Measurements from ENCODE around the gene GRIK3. TPM values are rescaled to one million over a fixed set of nuclear protein-coding genes. Genes with fewer than 3 reads are reported as not detected.
"Not testable (repeated sequence)": the region's sequence is repeated elsewhere in the genome, so short reads cannot be mapped to it uniquely, and the experiment has no call there.

The GRIK3 gene
- total RNA-seq, 1 donor from 2014 or later = not detected

DNA sequence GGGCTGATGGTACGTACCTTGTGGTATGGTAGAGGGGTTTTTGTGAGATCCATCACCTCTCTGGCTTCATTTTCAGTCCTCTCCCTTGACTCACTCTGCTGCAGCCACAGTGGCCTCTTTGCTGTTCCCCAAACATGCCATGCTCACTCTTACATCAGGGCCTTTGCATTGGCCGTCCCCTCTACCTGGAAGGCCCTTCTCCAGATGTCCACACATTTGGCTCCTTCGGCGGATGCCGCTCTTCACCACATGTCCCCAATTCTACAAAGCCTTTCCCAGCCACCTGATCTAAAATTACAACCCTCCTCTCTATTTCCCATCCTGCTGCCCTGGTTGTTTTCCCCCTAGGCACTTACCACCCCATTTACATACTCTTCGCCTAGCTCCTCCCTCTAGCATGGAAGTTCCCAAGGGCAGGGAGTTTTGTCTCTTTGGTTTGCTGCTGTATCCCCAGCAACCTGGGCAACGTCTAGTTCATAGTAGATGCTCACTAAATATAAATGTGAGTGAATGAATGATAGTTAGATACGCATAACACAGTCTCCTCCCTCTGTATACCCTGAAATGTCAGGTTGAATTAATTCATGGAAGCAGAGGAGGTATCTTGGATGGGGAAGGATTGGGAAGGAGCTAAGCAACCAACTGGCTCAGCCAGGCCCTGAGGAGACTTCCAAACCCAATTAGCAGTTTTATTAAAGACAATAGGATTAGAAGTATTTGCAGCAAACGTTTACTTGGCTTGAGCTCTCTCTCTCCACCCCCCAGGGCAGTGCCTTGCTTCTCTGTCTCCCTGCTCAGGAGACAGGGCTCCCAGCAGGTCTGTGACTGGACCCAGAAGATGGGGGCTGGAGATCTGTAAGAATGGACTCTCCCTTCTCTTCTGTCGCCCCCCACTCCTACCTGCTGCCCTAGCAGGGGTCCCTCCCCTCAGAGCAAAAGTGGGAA is 264.2 kb downstream of the GRIK3 start:
- Mint-ChIP-seq H3K9me3 (no peaks in the 10 kb centered on the region), H3K27ac (no peak overlapping the region), H3K36me3 (ENCODE audit: low read depth) (no peaks in the 10 kb centered on the region), H3K27me3 (peaks cover 25% of the 10 kb centered on the region), H3K4me1 (no peaks in the 10 kb centered on the region), H3K4me3 (no peak overlapping the region)
- intact Hi-C loops (cut with micrococcal nuclease) = no loop called here
- DNase-seq = no peak

DNA sequence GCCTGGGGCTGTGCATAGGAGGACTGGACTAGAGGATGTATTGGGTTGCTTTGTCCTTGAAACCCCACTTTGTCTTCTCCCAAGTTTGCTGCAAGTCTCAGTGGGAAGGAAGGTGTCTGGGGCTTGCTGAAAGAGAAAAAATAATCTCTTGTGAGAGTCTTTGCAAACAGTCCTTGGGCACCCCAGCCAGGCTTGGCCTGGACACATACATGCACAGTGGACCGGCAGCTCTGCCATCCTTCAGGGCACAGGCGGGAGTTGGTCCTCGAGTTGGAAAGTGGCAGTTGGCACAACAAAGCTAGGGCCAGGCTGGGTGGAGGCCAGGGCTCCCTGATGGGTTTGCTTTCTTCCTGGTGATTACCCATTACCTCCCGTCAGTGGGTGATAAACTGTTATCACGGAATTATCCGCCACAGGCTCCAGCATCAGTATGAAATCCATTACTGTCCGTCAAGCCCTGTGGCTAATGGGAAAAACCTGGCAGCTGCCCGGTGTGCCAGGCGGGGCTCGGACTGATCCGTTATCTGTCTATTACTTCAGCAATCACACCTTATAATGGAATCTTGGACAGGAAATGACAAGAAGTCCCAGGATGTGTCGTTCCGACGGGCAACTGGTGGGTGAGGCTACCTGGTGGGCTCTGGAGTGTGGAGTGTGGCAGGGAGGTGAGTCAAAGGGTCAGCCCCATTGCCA is 265.7 kb downstream of the GRIK3 start:
- intact Hi-C loops (cut with micrococcal nuclease) = no loop called here
- Mint-ChIP-seq H3K36me3 (ENCODE audit: low read depth) (no peaks in the 10 kb centered on the region), H3K4me1 (no peaks in the 10 kb centered on the region), H3K27me3 (peaks cover 24% of the 10 kb centered on the region), H3K27ac (no peak overlapping the region), H3K9me3 (no peaks in the 10 kb centered on the region), H3K4me3 (no peak overlapping the region)
- DNase-seq = no peak

DNA sequence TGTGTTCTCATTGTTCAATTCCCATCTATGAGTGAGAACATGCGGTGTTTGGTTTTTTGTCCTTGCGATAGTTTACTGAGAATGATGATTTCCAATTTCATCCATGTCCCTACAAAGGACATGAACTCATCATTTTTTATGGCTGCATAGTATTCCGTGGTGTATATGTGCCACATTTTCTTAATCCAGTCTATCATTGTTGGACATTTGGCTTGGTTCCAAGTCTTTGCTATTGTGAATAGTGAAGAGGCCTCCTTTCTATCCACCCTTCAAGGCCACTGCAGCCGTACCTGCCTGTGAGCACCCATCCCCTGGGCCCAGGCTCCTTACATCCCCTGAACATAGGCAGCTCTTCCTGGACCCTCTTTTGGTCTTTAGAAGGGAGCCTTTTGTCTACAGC is 266.9 kb downstream of the GRIK3 start:
- H3K4me3 Mint-ChIP-seq; intact Hi-C loops (cut with micrococcal nuclease); H3K36me3 Mint-ChIP-seq (ENCODE audit: low read depth); H3K9me3 Mint-ChIP-seq; DNase-seq; H3K27ac Mint-ChIP-seq; H3K4me1 Mint-ChIP-seq: not testable (repeated sequence)
- H3K27me3 Mint-ChIP-seq = peaks cover 19% of the 10 kb centered on the region

DNA sequence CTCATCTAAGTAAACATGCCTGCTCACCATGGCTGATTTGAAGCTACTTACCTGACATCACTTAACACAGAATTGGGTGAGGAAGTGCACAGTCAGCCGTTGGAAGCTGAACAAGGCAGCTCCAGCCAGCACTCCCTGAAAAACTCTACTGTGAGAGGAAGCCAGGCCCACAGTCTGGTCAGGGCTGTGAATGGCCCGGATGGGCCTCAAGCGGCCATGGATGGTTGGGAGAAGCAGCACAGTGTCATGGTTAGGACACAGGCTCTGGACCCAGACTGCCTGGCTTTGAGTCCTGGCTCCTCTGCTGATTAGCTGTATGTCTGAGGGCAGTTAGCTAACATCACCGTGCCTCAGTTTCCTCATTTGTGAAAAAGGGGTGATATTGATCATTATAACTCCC is 267.8 kb downstream of the GRIK3 start:
- no peak overlapping the region for H3K4me3 Mint-ChIP-seq
- DNase-seq = no peak
- peaks cover 14% of the 10 kb centered on the region for H3K27me3 Mint-ChIP-seq
- no peaks in the 10 kb centered on the region for H3K9me3 Mint-ChIP-seq
- no peaks in the 10 kb centered on the region for H3K4me1 Mint-ChIP-seq
- no peaks in the 10 kb centered on the region for H3K36me3 Mint-ChIP-seq (ENCODE audit: low read depth)
- H3K27ac Mint-ChIP-seq = no peak overlapping the region
- intact Hi-C loops (cut with micrococcal nuclease) = no loop called here

DNA sequence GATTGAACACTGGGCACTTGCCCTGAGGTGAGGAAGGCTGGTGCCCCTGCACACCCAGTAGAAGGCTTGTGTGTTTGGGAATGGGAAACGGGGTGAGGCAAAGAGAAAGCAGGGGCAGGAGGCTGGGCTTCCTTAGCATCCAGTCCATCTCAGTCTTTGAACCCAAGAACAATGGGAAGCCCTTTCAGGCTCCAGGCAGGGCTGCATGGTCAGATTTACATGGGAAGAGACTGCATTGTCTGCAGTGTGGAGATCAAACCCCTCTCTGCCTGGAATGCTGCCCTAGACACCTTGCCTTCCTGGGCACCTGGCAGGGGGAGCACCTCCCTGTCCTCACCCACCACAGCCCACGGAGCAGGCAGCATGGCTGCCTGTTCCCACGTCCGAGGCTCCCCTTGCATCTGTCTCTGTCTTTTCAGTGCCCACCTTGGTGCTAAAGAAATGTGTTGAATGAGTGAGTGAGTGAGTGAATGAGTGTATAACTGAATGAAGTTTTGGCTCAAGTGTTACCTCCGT is 268.5 kb downstream of the GRIK3 start:
- H3K4me3 Mint-ChIP-seq = no peak overlapping the region
- H3K4me1 Mint-ChIP-seq = no peaks in the 10 kb centered on the region
- no peak for DNase-seq
- H3K27ac Mint-ChIP-seq = no peak overlapping the region
- no peaks in the 10 kb centered on the region for H3K36me3 Mint-ChIP-seq (ENCODE audit: low read depth)
- H3K27me3 Mint-ChIP-seq = peaks cover 8% of the 10 kb centered on the region
- intact Hi-C loops (cut with micrococcal nuclease) = no loop called here
- no peaks in the 10 kb centered on the region for H3K9me3 Mint-ChIP-seq

DNA sequence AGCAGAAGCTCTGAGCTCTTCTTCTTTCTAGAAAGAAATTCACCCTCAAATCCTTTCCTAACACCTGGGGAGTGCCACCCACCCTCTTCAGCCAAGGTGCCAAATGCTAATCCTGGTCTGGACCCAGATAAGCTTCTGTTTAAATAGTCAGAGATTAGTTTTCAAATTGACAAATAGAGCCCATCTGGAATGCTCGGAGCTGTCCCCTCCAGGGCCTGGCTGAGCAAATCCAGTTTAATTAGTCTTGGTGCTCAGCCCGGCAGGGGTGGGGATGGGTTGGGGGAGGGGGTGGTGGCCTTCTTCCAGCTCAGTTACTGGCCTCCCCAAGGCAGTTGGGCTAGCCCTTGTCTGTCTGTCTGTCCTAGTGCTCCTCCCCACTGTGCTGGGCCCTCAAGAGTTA is 269.5 kb downstream of the GRIK3 start:
- Mint-ChIP-seq H3K4me1 (no peaks in the 10 kb centered on the region), H3K9me3 (no peaks in the 10 kb centered on the region), H3K27ac (no peak overlapping the region), H3K36me3 (ENCODE audit: low read depth) (no peaks in the 10 kb centered on the region), H3K4me3 (no peak overlapping the region), H3K27me3 (peaks cover under 1% of the 10 kb centered on the region)
- intact Hi-C loops (cut with micrococcal nuclease) = no loop called here
- no peak for DNase-seq

DNA sequence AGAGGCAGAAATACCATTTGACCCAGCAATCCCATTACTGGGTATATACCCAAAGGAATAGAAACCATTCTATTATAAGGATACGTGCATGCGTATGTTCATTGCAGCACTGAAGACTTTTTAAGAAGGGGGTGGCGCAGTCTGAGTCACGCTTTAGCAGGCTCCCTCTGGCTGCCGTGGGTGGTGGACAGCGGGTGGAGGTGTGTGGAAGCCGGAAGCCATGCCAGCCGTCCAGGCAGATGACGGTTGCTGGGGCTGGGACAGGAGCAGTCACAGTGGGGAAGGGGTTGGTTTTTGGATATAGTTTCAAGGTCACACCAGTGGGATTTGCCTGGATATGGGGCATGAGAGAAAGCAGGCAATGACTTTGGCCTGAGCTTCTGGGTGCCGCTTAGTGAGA is 270.5 kb downstream of the GRIK3 start:
- intact Hi-C loops (cut with micrococcal nuclease) = no loop called here
- no peaks in the 10 kb centered on the region for H3K9me3 Mint-ChIP-seq
- H3K36me3 Mint-ChIP-seq (ENCODE audit: low read depth) = no peaks in the 10 kb centered on the region
- no peak overlapping the region for H3K27ac Mint-ChIP-seq
- no peak overlapping the region for H3K4me3 Mint-ChIP-seq
- H3K4me1 Mint-ChIP-seq = no peaks in the 10 kb centered on the region
- no peak for DNase-seq
- H3K27me3 Mint-ChIP-seq = no peaks in the 10 kb centered on the region

DNA sequence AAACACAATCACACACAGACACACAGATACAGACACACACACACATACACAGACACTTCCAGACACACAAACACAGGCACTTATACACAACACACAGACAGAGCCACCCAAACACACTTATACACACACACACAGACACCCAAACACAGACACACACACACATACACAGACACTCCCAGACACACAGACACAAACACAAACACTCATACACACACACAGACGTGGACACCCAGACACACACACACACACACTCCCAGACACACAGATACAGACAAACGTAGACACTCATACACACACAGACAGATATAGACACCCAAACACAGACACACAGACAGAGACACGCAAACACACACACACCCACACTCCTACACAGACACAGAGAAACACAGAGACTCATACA is 272.1 kb downstream of the GRIK3 start:
- Mint-ChIP-seq H3K9me3 (no peaks in the 10 kb centered on the region), H3K4me3 (no peak overlapping the region), H3K36me3 (ENCODE audit: low read depth) (no peaks in the 10 kb centered on the region), H3K27ac (no peak overlapping the region), H3K4me1 (no peaks in the 10 kb centered on the region), H3K27me3 (no peaks in the 10 kb centered on the region)
- intact Hi-C loops (cut with micrococcal nuclease) = no loop called here
- no peak for DNase-seq

DNA sequence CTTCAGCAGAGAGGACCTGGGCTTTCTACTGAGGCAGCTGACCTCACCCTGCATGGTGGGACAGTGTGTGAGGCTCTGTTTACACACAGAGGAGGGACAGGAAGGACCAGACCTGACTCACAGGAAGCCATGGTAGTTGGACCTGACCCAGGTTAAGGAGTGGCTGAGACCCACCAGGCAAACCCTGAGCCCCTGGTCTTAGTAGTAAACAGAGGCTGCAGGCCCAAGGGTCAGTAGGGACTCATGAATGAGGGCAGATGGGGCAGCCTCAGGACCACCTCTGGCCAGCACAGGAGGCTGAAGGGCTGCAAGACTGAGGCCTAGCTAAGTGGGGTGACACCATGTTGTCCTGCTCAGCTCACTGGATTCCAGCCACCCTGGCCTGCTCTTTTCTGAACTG is 273.2 kb downstream of the GRIK3 start:
- intact Hi-C loops (cut with micrococcal nuclease) = no loop called here
- Mint-ChIP-seq H3K27ac (no peak overlapping the region), H3K4me1 (no peaks in the 10 kb centered on the region), H3K9me3 (no peaks in the 10 kb centered on the region), H3K4me3 (no peak overlapping the region), H3K36me3 (ENCODE audit: low read depth) (no peaks in the 10 kb centered on the region), H3K27me3 (no peaks in the 10 kb centered on the region)
- DNase-seq = no peak

DNA sequence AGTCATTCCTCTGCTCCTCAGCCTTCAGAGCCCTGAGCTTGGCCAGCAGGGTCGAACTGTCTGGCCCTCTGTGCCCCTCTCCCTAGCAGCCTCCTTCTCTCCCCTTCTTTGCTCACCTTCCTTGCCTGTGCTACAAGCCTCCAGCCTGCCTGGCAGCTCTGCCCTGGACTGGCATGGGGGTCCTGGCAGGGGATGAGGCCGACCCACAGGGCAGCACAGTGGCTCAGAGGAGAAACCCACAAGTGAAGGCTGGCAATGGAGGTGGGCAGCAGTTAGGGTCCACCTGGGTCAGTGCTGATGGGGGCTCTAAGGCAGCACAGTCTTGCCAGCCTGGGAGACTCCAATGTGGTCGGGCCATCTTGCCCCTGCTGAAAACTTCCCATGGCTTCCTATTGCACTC is 274.2 kb downstream of the GRIK3 start:
- no peaks in the 10 kb centered on the region for H3K9me3 Mint-ChIP-seq

DNA sequence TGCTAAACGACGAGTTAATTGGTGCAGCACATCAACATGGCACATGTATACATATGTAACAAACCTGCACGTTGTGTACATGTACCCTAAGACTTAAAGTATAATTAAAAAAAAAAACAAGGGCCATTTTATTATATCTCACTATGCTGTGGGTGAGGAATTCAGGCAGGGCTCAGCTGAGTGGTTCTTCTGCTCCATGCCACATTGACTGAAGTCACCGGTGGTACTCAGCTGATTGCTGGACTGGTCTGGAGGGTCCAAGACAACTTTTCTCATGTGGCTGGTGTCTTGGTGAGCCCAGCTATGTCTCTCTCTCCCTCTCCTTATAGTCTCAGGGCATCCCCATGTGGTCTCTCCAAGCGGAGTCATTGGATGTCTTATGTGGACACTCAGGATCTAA is 275.0 kb downstream of the GRIK3 start:
- Mint-ChIP-seq H3K27me3 (no peaks in the 10 kb centered on the region), H3K4me1 (no peaks in the 10 kb centered on the region), H3K27ac (no peak overlapping the region), H3K9me3 (no peaks in the 10 kb centered on the region), H3K36me3 (ENCODE audit: low read depth) (no peaks in the 10 kb centered on the region), H3K4me3 (no peak overlapping the region)
- no peak for DNase-seq
- intact Hi-C loops (cut with micrococcal nuclease) = no loop called here

More for the DNA sequence above, 274.2 kb downstream of the GRIK3 start:
- Mint-ChIP-seq H3K4me3 (no peak overlapping the region), H3K36me3 (ENCODE audit: low read depth) (no peaks in the 10 kb centered on the region), H3K27me3 (no peaks in the 10 kb centered on the region), H3K4me1 (no peaks in the 10 kb centered on the region), H3K27ac (no peak overlapping the region)
- no peak for DNase-seq
- intact Hi-C loops (cut with micrococcal nuclease) = no loop called here

DNA sequence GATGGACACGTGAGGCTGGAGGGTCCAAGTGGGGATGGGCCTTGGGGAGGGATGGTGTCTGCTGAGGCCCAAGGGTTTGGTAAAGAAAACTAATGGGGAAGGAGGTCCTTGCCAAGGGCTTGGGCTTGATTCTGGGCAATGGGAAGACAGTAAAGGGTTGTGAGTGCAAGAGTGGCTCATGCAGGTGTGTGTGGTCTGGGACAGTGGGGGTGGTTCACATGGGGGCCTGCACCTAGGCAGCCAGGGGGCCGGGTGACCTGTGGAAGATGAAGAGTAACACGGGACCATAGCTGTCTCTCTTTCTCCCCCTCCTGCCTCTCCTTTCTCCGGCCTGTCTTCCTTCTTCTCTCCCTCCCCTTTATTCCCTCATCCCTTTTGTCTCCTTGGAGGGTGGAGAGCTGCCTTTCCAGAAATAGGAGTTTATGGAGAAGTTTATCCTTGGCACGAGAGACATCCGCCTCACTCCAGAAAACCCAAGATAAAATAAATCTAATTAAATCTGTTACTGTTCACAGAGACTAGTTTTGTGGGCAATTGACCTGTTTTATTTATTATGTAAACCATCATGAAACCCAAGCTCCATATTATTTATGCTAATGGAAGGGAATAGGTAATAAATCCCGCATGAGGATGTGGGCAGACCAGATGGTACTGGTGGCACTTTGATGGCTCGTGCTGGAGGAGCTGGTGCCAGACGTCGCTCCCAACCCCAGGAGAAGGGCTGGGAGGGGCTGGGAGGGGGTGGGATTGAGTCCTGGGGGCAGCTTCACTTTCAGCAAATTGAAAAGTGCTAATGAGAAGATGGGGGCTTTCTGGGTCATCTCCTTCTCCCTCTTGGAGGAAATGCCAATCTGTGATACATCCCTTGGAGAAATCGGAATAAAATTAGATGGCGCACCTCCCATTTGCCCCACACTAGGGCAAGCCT is 278.7 kb downstream of the GRIK3 start:
- Mint-ChIP-seq H3K4me1 (no peaks in the 10 kb centered on the region), H3K27ac (no peak overlapping the region), H3K4me3 (no peak overlapping the region), H3K9me3 (no peaks in the 10 kb centered on the region), H3K36me3 (ENCODE audit: low read depth) (no peaks in the 10 kb centered on the region), H3K27me3 (no peaks in the 10 kb centered on the region)
- intact Hi-C loops (cut with micrococcal nuclease) = no loop called here
- DNase-seq = no peak

DNA sequence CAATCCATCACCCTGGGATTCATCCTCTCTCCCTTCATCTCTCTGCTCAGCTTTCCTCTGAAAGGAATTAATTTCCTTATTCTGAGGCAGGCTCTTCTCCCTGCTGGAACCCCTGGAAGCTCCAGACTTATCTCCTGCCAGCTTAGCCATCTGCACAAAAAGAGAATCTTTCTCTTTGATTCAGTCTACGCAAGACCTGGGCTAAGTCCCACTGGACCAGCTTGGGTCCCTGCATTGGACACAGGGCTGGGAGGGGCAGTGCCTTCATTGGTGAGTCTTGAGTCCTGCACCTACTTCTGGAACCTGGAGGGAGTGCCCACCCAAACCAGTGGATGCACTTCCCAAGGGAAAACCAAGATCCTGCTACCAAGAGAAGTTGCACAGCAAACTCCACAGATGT is 279.9 kb downstream of the GRIK3 start:
- no peaks in the 10 kb centered on the region for H3K4me1 Mint-ChIP-seq
- intact Hi-C loops (cut with micrococcal nuclease) = no loop called here
- no peak overlapping the region for H3K4me3 Mint-ChIP-seq
- H3K27me3 Mint-ChIP-seq = no peaks in the 10 kb centered on the region
- no peak overlapping the region for H3K27ac Mint-ChIP-seq
- H3K9me3 Mint-ChIP-seq = no peaks in the 10 kb centered on the region
- no peaks in the 10 kb centered on the region for H3K36me3 Mint-ChIP-seq (ENCODE audit: low read depth)
- DNase-seq = no peak
